ENCODE measurements around the gene CPB2. TPM values are rescaled to one million over a fixed set of nuclear protein-coding genes. Genes with fewer than 3 reads are reported as not detected.

CPB2 gene
- total and polyA plus RNA-seq, 10 donors: not detected

DNA sequence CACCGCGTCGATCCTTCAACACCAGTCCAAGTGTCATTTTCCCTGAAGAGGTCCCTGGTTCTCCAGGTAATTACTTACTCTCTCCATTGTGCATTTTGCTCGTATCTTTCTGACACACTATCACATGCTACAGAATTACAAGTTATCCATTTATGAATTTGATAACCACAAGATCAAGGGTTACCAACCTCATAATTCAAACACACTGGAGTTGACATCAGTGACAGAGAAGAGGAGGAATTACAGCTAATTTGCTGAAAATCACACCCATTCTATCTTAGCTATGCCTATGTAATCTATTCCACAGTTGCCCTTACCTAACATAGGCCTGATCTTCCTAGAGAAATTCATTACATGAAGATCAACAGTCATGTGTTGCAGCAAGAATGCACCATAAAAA lies 66.5 kb downstream of the CPB2 start:
- DNase-seq: no peak
- intact Hi-C loops (cut with DNase I; ENCODE audit: low total_unique reads): no loop called here
- no peak overlapping the region for H3K4me3 ChIP-seq
- H3K4me1 ChIP-seq: no peaks in the 10 kb centered on the region
- WGBS, 5 donors: 96 to 100% (median 97%) methylated on average over 4 of the region's 4 CpGs
- H3K9me3 ChIP-seq: no peaks in the 10 kb centered on the region
- TF ChIP-seq POLR2A (IDR thresholded peaks at IDR 0.05) (no peak), POLR2AphosphoS5 (IDR thresholded peaks at IDR 0.05) (no peak)
- TF ChIP-seq, protein P1, sequence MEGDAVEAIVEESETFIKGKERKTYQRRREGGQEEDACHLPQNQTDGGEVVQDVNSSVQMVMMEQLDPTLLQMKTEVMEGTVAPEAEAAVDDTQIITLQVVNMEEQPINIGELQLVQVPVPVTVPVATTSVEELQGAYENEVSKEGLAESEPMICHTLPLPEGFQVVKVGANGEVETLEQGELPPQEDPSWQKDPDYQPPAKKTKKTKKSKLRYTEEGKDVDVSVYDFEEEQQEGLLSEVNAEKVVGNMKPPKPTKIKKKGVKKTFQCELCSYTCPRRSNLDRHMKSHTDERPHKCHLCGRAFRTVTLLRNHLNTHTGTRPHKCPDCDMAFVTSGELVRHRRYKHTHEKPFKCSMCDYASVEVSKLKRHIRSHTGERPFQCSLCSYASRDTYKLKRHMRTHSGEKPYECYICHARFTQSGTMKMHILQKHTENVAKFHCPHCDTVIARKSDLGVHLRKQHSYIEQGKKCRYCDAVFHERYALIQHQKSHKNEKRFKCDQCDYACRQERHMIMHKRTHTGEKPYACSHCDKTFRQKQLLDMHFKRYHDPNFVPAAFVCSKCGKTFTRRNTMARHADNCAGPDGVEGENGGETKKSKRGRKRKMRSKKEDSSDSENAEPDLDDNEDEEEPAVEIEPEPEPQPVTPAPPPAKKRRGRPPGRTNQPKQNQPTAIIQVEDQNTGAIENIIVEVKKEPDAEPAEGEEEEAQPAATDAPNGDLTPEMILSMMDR (IDR thresholded peaks at IDR 0.05 in 8 of 11, conservative IDR thresholded peaks at IDR 0.05 in 3 of 11): no peak
- H3K27ac ChIP-seq: no peak overlapping the region
- H3K27me3 ChIP-seq (replicated peaks in 1 of 7): no peaks in the 10 kb centered on the region
- H3K36me3 ChIP-seq: peaks cover 0 to 88% (median 29%) of the 10 kb centered on the region in 6 donors

DNA sequence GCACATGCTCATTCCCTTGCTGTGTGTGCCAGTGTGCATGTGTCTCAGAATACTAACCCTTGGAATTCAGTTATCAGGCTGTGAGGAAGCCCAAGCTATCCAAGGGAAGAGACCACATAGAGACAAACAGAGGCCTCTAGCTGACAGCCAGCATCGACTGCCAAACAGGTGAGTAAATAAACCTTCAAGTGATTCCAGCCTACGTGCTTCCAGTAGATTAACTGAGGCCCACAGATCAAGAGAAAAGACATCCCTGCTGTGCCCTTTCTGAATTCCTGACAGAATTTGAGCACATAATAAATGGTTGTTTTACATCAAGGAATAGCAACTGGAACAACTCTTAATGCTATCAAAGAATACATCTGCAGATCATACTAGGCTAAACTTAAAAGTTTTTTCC lies 69.8 kb downstream of the CPB2 start:
- Histone ChIP-seq H3K9me3 (peaks cover 0 to 15% (median 8%) of the 10 kb centered on the region in 8 donors), H3K27me3 (replicated peaks in 1 of 7) (no peaks in the 10 kb centered on the region), H3K4me3 (no peak overlapping the region), H3K4me1 (no peaks in the 10 kb centered on the region), H3K36me3 (peaks cover 0 to 94% (median 24%) of the 10 kb centered on the region in 6 donors), H3K27ac (no peak overlapping the region)
- intact Hi-C loops (cut with DNase I; ENCODE audit: low total_unique reads): no loop called here
- 91 to 100% (median 96%) methylated on average over 2 of the region's 2 CpGs for WGBS, 5 donors
- DNase-seq: no peak
- TF ChIP-seq POLR2AphosphoS5 (IDR thresholded peaks at IDR 0.05): no peak
- TF ChIP-seq POLR2A (IDR thresholded peaks at IDR 0.05): no peak
- TF ChIP-seq, protein P1 (IDR thresholded peaks at IDR 0.05 in 8 of 11, conservative IDR thresholded peaks at IDR 0.05 in 3 of 11): no peak

DNA sequence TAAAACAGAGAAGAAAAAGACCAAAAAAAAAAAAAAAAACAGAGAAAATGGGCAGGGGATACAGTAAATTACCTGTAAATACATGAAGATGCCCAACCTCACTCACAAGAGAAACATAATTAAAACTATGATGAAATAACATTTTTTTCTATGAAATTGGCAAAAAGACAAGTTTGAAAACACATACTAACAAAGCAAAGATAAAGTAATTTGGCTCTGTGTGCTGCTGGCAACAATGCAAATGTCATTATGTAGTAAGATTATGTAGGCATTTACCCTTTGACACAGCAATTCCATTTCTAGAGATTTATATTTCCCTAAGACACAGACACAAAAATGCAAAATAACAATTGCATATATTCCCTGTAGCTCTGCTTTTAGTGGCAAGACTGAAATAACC lies 72.5 kb downstream of the CPB2 start:
- TF ChIP-seq POLR2AphosphoS5 (IDR thresholded peaks at IDR 0.05) (no peak), POLR2A (IDR thresholded peaks at IDR 0.05) (no peak)
- TF ChIP-seq, protein P1 (IDR thresholded peaks at IDR 0.05 in 8 of 11, conservative IDR thresholded peaks at IDR 0.05 in 3 of 11): no peak
- Histone ChIP-seq H3K4me1 (no peaks in the 10 kb centered on the region), H3K27ac (no peak overlapping the region), H3K27me3 (replicated peaks in 1 of 7) (no peaks in the 10 kb centered on the region), H3K36me3 (peaks cover 0 to 83% (median 13%) of the 10 kb centered on the region in 6 donors), H3K9me3 (peaks cover 0 to 20% (median 13%) of the 10 kb centered on the region in 8 donors), H3K4me3 (no peak overlapping the region)
- no peak for DNase-seq
- intact Hi-C loops (cut with DNase I; ENCODE audit: low total_unique reads): no loop called here

DNA sequence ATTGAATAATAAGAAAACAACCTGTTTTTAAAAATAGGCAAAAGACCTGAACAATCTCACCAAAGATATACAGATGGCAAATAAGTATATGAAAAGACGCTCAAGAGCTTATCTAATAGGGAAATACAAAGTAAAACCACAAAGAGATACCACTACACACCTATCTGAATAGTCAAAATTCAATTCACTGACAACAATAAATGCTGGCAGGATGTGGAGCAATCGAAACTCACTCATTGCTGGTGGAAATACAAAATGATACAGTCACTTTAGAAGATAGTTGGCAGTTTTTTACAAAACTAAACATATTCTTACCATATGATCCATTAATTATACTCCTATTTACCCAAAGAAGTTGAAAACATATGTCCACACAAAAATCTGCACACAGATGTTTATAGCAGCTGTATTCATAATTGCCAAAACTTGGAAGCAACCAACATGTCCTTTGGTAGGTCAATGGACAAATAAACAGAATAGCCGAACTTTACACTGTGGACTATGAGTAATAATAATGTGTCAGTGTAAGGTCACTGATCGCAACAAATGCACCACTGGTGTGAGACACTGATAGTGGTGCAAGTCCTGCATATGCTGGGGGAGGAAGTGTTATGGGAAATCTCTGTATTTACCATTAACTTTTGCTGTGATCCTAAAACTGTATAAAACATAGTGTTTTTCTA lies 73.1 kb downstream of the CPB2 start:
- peaks cover 0 to 81% (median 13%) of the 10 kb centered on the region in 6 donors for H3K36me3 ChIP-seq
- TF ChIP-seq, protein P1 (IDR thresholded peaks at IDR 0.05 in 8 of 11, conservative IDR thresholded peaks at IDR 0.05 in 3 of 11): no peak
- TF ChIP-seq POLR2A (IDR thresholded peaks at IDR 0.05) (no peak), POLR2AphosphoS5 (IDR thresholded peaks at IDR 0.05) (no peak)
- no peak overlapping the region for H3K4me3 ChIP-seq
- peaks cover 0 to 2% (median 0%) of the 10 kb centered on the region in 6 donors for H3K4me1 ChIP-seq
- H3K27me3 ChIP-seq (replicated peaks in 1 of 7): no peaks in the 10 kb centered on the region
- DNase-seq: no peak
- H3K9me3 ChIP-seq: peaks cover 0 to 20% (median 13%) of the 10 kb centered on the region in 8 donors
- WGBS, 5 donors: 90 to 99% (median 95%) methylated on average over 4 of the region's 4 CpGs
- no peak overlapping the region for H3K27ac ChIP-seq
- intact Hi-C loops (cut with DNase I; ENCODE audit: low total_unique reads): no loop called here
